LNCaP clone FGC (cell line): ENCODE results near the gene HOXA9.

Source experiments
- DNase-seq: peaks from one replicate; pipeline ENCODE4 v3.0.0-alpha.2; 2011; ENCODE audit warnings: low read depth
- H3K4me3 ChIP-seq: 2 replicates; pipeline ENCODE4 v1.5.1; 2011; ENCODE audit warnings: mild to moderate bottlenecking, low read depth, low read length, control low read depth
- CTCF ChIP-seq: IDR thresholded peaks from 2 replicates; pipeline ENCODE4 v1.5.1; 2012; ENCODE audit warnings: mild to moderate bottlenecking; ENCODE audit not compliant: control insufficient read depth, insufficient read depth; ENCODE audit errors: extremely low read depth

Gene HOXA9

GRCh38 chr7:27170426-27171324 is 5.3 kb upstream of the HOXA9 start:
- peak overlapping the region; percentile 42; the same call in 1 of the 2 replicates for H3K4me3 ChIP-seq
- no peak for DNase-seq
- TF ChIP-seq CTCF, result no peak

GRCh38 chr7:27169658-27170425 is 4.5 kb upstream of the HOXA9 start:
- H3K4me3 ChIP-seq, result no peak overlapping the region
- no peak for TF ChIP-seq CTCF
- no peak for DNase-seq

DNA sequence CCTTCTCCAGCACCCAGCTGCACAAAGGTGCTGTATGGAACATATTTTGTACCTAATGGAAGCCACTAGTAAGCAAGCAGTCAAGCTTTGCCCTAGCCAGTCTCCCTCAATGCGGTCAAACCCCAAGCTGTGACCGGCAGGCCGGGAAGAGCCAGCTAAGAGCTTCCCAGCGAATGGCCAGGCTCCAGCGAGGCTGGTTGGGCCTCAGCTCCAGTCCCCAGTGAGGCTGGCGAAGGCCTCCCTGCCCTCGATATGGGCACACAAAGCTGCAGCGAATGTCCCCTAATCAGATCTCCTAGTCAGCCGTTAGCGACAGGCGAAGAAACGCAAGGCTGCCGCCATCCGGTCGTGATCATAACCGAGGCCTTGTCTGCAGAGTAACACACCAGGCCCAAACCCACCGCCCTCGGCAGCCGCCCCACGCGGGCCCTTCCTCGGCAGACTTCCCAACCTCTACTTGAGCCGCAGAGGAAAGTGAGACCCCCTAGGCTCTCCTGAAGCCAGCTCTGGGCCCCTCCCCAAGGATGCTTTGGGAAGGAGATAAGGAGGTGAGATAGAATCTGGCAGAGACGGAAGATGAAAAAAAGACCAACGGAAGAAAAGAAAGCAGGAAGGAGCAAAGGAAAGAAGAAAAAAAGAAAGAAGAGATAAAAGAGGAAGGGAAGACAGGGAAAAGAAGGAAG is 3.1 kb upstream of the HOXA9 start:
- no peak for DNase-seq
- H3K4me3 ChIP-seq, result no peak overlapping the region
- TF ChIP-seq CTCF, result no peak

DNA sequence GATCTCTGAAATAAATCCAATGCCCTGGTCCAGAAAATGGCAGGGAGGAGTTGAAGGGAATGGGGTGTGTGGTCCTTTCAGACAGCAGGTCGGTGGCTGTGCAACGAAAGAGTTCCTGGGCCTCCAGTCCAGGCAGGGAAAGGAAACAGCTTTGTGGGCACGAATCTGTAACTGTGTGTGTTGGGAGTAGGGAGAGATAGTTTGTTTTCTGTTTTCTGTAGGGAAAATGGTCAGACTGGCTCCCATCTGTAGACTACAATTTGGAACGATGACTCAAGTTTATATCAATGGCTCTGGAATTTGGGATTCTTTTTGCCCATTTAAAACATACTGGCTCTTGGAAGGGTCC is 2.6 kb upstream of the HOXA9 start:
- no peak for DNase-seq
- TF ChIP-seq CTCF, result no peak
- H3K4me3 ChIP-seq, result no peak overlapping the region

GRCh38 chr7:27166531-27167505 is 1.5 kb upstream of the HOXA9 start:
- no peak for TF ChIP-seq CTCF
- DNase-seq, result no peak
- H3K4me3 ChIP-seq, result no peak overlapping the region

DNA sequence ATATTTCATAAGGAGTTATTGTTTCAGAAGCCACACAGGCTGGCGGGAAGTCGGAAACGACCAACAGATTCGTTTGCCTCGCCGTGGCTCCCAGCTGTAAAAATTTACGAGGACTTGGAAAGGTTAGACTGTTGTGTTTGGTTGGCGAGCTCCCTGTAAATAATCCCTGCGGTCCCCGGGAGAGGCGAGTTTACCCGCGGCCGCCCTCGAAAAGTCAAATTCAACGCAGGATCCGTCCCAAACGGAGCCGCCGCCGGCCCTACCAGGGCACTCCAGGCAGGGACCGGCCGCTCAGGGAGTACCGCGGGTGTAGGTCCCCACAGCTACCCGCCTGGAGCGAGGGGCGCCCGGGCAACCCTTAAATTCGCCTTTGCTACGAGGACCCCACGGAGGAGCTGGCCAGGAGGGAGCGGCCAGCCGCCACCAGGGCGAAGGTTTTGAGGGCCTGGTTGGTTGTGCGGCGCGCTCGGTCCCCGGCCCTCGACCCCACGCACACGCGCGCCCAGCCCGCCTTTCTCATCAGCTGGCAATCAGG is 726 bp upstream of the HOXA9 start:
- DNase-seq, result no peak
- no peak for TF ChIP-seq CTCF
- H3K4me3 ChIP-seq, result peak overlapping the region; percentile 9; the same call in 1 of the 2 replicates
